SU-DHL-6 (cell line): ENCODE data around the gene TARBP2.

Experiments
- H2AFZ ChIP-seq: fragments of 200-600 bp; sonication (generic); 2 replicates; pipeline ENCODE4 v1.6.1; 2014; ENCODE audit warnings: low read depth, mild to moderate bottlenecking, moderate library complexity, mixed read lengths, antibody characterized with exemption, low read length; ENCODE audit not compliant: severe bottlenecking
- H3F3A ChIP-seq: fragments of 200-600 bp; shearing (Covaris generic); 2 replicates; pipeline ENCODE4 v1.6.0; 2016; ENCODE audit warnings: antibody characterized with exemption, mild to moderate bottlenecking; ENCODE audit not compliant: insufficient read depth
- H3K27ac ChIP-seq: fragments of 200-600 bp; sonication (generic); 2 replicates; pipeline ENCODE4 v1.5.1; 2016; ENCODE audit warnings: low read depth, mild to moderate bottlenecking, low read length, moderate library complexity, mixed read lengths
- H3K27me3 ChIP-seq: fragments of 200-600 bp; sonication (generic), shearing (Covaris generic); 2 replicates; pipeline ENCODE4 v1.6.0; 2014; ENCODE audit warnings: mild to moderate bottlenecking, low read length
- H3K36me3 ChIP-seq: fragments of 200-600 bp; sonication (generic); 2 replicates; pipeline ENCODE4 v1.6.1; 2014; ENCODE audit warnings: mild to moderate bottlenecking, low read length, mixed read lengths
- H3K4me2 ChIP-seq: fragments of 300-600, 200-600 bp; shearing (Covaris generic), sonication (generic); 2 replicates; pipeline ENCODE4 v1.6.0; 2014; ENCODE audit warnings: low read length, low read depth, mild to moderate bottlenecking; ENCODE audit not compliant: poor library complexity, severe bottlenecking
- H3K4me3 ChIP-seq: fragments of 200-600 bp; sonication (generic); 2 replicates; pipeline ENCODE4 v1.5.1; 2014; ENCODE audit warnings: antibody characterized with exemption, low read length, mild to moderate bottlenecking, mixed read lengths; ENCODE audit not compliant: insufficient read depth, poor library complexity, severe bottlenecking
- H3K79me2 ChIP-seq: fragments of 200-600 bp; sonication (generic); 2 replicates; pipeline ENCODE4 v1.6.1; 2014; ENCODE audit warnings: mild to moderate bottlenecking, low read length, moderate library complexity; ENCODE audit not compliant: insufficient read depth
- H3K9ac ChIP-seq: fragments of 200-600 bp; sonication (generic); 2 replicates; pipeline ENCODE4 v1.7.0; 2014; ENCODE audit warnings: mild to moderate bottlenecking, low read length
- H3K9me2 ChIP-seq: fragments of 200-600 bp; sonication (generic); replicated peaks from 2 replicates; pipeline ENCODE4 v1.6.1; 2014; ENCODE audit warnings: low read length; ENCODE audit not compliant: insufficient read depth
- H3K9me3 ChIP-seq: fragments of 200-600 bp; sonication (generic); 2 replicates; pipeline ENCODE4 v1.6.1; 2014; ENCODE audit warnings: low read length, mixed read lengths; ENCODE audit not compliant: insufficient read depth
- H4K20me1 ChIP-seq: fragments of 200-600 bp; sonication (generic); 2 replicates; pipeline ENCODE4 v1.6.1; 2014; ENCODE audit warnings: low read depth, mild to moderate bottlenecking, antibody characterized with exemption, low read length, moderate library complexity, mixed read lengths
- CTCF ChIP-seq: fragments of 200-600 bp; sonication (generic); IDR thresholded peaks from one replicate; pipeline ENCODE4 v1.5.1; 2017; ENCODE audit warnings: antibody characterized with exemption, mild to moderate bottlenecking, low read length, moderate library complexity; ENCODE audit not compliant: insufficient read depth, poor library complexity, severe bottlenecking
- EZH2phosphoT487 ChIP-seq: fragments of 200-600 bp; sonication (generic), shearing (Covaris generic); conservative IDR thresholded peaks from 2 replicates; pipeline ENCODE4 v1.6.1; 2018; ENCODE audit warnings: mild to moderate bottlenecking, antibody characterized with exemption, low read length, moderate library complexity, mixed read lengths

TARBP2 gene

GRCh38 chr12:53500142-53500775 lies 824 bp upstream of the TARBP2 start:
- TF ChIP-seq CTCF (no peak), EZH2phosphoT487 (no peak)
- Histone ChIP-seq H3K4me3 (peak overlapping the region; percentile 49), H3K9me3 (no peaks in the 10 kb centered on the region), H3K9me2 (no peaks in the 10 kb centered on the region), H2AFZ (no peak overlapping the region), H3K36me3 (no peaks in the 10 kb centered on the region), H4K20me1 (no peaks in the 10 kb centered on the region), H3K27ac (peak overlapping the region; percentile 60), H3K4me2 (peak overlapping the region; percentile 74), H3K9ac (peak overlapping the region; percentile 82), H3F3A (peaks cover 7% of the 10 kb centered on the region; the same call in 1 of the 2 replicates), H3K27me3 (no peaks in the 10 kb centered on the region), H3K79me2 (peaks cover 13% of the 10 kb centered on the region)

- peak overlapping the region; percentile 74 for H3K4me2 ChIP-seq
- no peaks in the 10 kb centered on the region for H3K9me3 ChIP-seq
- H3K27ac ChIP-seq: peak overlapping the region; percentile 87
- H3K27me3 ChIP-seq: no peaks in the 10 kb centered on the region
- H4K20me1 ChIP-seq: no peaks in the 10 kb centered on the region
- H2AFZ ChIP-seq: peak overlapping the region; percentile 75
- H3K9ac ChIP-seq: peak overlapping the region; percentile 82
- H3K79me2 ChIP-seq: peaks cover 13% of the 10 kb centered on the region
- TF ChIP-seq EZH2phosphoT487: no peak
- TF ChIP-seq CTCF: no peak
- H3K36me3 ChIP-seq: no peaks in the 10 kb centered on the region
- H3F3A ChIP-seq: peaks cover 7% of the 10 kb centered on the region; the same call in 1 of the 2 replicates
- H3K4me3 ChIP-seq: peak overlapping the region; percentile 67
- no peaks in the 10 kb centered on the region for H3K9me2 ChIP-seq
Observed at GRCh38 chr12:53501615-53502181, 615 bp downstream of the TARBP2 start.

GRCh38 chr12:53502331-53502730 lies 1.2 kb downstream of the TARBP2 start:
- Histone ChIP-seq H3K9me3 (no peaks in the 10 kb centered on the region), H3K9ac (peak overlapping the region; percentile 82), H3K79me2 (peaks cover 13% of the 10 kb centered on the region), H3K9me2 (no peaks in the 10 kb centered on the region), H3K27me3 (no peaks in the 10 kb centered on the region), H4K20me1 (no peaks in the 10 kb centered on the region), H2AFZ (no peak overlapping the region), H3K27ac (no peak overlapping the region), H3K4me3 (peak overlapping the region; percentile 67), H3F3A (peaks cover 7% of the 10 kb centered on the region; the same call in 1 of the 2 replicates), H3K36me3 (no peaks in the 10 kb centered on the region), H3K4me2 (peak overlapping the region; percentile 74)
- TF ChIP-seq CTCF (no peak), EZH2phosphoT487 (no peak)
